H9 (cell line): ENCODE data around the gene BRSK2. TPM values are rescaled to one million over a fixed set of nuclear protein-coding genes. Genes with fewer than 3 reads are reported as not detected.

Experiments
- DNase-seq: peaks from one replicate; pipeline ENCODE4 v3.0.0-alpha.2; 2017
- H2AFZ ChIP-seq: one replicate; pipeline ENCODE4 v1.6.1; 2013; ENCODE audit warnings: mild to moderate bottlenecking, low read length, control low read depth, moderate library complexity
- H2AK5ac ChIP-seq: 2 replicates; pipeline ENCODE4 v1.6.1; 2013; ENCODE audit warnings: low read length, control low read depth, mixed read lengths; ENCODE audit not compliant: insufficient read length
- H2BK120ac ChIP-seq: one replicate; pipeline ENCODE4 v1.6.1; 2013; ENCODE audit warnings: low read depth, mild to moderate bottlenecking, low read length, control low read depth, inconsistent platforms; ENCODE audit not compliant: poor library complexity, severe bottlenecking
- H2BK12ac ChIP-seq: 2 replicates; pipeline ENCODE4 v1.6.1; 2013; ENCODE audit warnings: low read length, control low read depth, mixed read lengths, low read depth; ENCODE audit not compliant: insufficient read length
- H2BK15ac ChIP-seq: 2 replicates; pipeline ENCODE4 v1.6.1; 2013; ENCODE audit warnings: low read depth, low read length, control low read depth
- H2BK20ac ChIP-seq: one replicate; pipeline ENCODE4 v1.6.1; 2013; ENCODE audit warnings: low read depth, mild to moderate bottlenecking, low read length, control low read depth, inconsistent platforms; ENCODE audit not compliant: poor library complexity, severe bottlenecking
- H2BK5ac ChIP-seq: 2 replicates; pipeline ENCODE4 v1.6.1; 2013; ENCODE audit warnings: low read length, control low read depth, mixed read lengths; ENCODE audit not compliant: insufficient read length
- H3K14ac ChIP-seq: 2 replicates; pipeline ENCODE4 v1.6.1; 2013; ENCODE audit warnings: low read length, control low read depth; ENCODE audit not compliant: insufficient read depth
- H3K18ac ChIP-seq: 2 replicates; pipeline ENCODE4 v1.6.1; 2013; ENCODE audit warnings: low read depth, mild to moderate bottlenecking, mixed read lengths, low read length, control low read depth; ENCODE audit not compliant: insufficient read length
- H3K23ac ChIP-seq: 2 replicates; pipeline ENCODE4 v1.6.1; 2013; ENCODE audit warnings: low read length, control low read depth, mixed read lengths, low read depth; ENCODE audit not compliant: insufficient read length
- H3K23me2 ChIP-seq: 2 replicates; pipeline ENCODE4 v1.6.1; 2013; ENCODE audit warnings: low read depth, mild to moderate bottlenecking, mixed read lengths, low read length, control low read depth; ENCODE audit not compliant: insufficient read length, poor library complexity, severe bottlenecking
- H3K27ac ChIP-seq: 2 replicates; pipeline ENCODE4 v1.5.1; 2013; ENCODE audit warnings: low read length, control low read depth, mixed read lengths, low read depth; ENCODE audit not compliant: insufficient read length
- H3K27me3 ChIP-seq: 2 replicates; pipeline ENCODE4 v1.6.1; 2013; ENCODE audit warnings: low read length, control low read depth, inconsistent platforms; ENCODE audit not compliant: insufficient read depth
- H3K4ac ChIP-seq: 2 replicates; pipeline ENCODE4 v1.6.1; 2013; ENCODE audit warnings: low read depth, mild to moderate bottlenecking, control low read depth, inconsistent platforms, low read length, moderate library complexity
- H3K4me1 ChIP-seq: 2 replicates; pipeline ENCODE4 v1.6.1; 2013; ENCODE audit warnings: low read length, control low read depth, inconsistent platforms; ENCODE audit not compliant: insufficient read depth
- H3K4me2 ChIP-seq: 2 replicates; pipeline ENCODE4 v1.6.1; 2013; ENCODE audit warnings: low read length, control low read depth, mixed read lengths; ENCODE audit not compliant: insufficient read length, insufficient read depth
- H3K56ac ChIP-seq: 2 replicates; pipeline ENCODE4 v1.6.1; 2013; ENCODE audit warnings: low read depth, mild to moderate bottlenecking, mixed read lengths, low read length, control low read depth; ENCODE audit not compliant: insufficient read length
- H3K79me1 ChIP-seq: 2 replicates; pipeline ENCODE4 v1.6.1; 2013; ENCODE audit warnings: low read depth, mild to moderate bottlenecking, moderate library complexity, low read length, control low read depth, inconsistent platforms; ENCODE audit not compliant: insufficient read depth, poor library complexity, severe bottlenecking
- H3K79me2 ChIP-seq: 2 replicates; pipeline ENCODE4 v1.6.1; 2013; ENCODE audit warnings: low read length, control low read depth, inconsistent platforms; ENCODE audit not compliant: insufficient read depth
- H3K9ac ChIP-seq: 2 replicates; pipeline ENCODE4 v1.6.1; 2013; ENCODE audit warnings: low read length, control low read depth, mixed read lengths; ENCODE audit not compliant: insufficient read length; ENCODE audit errors: extremely low read depth
- H3K9me3 ChIP-seq: one replicate; pipeline ENCODE4 v1.6.1; 2013; ENCODE audit warnings: low read depth, low read length, inconsistent platforms; ENCODE audit not compliant: control insufficient read depth
- H3T11ph ChIP-seq: one replicate; pipeline ENCODE4 v1.6.1; 2013; ENCODE audit warnings: mild to moderate bottlenecking, low read length, control low read depth, inconsistent platforms
- H4K20me1 ChIP-seq: one replicate; pipeline ENCODE4 v1.6.1; 2013; ENCODE audit not compliant: control insufficient read depth, insufficient read length, insufficient read depth
- H4K5ac ChIP-seq: 2 replicates; pipeline ENCODE4 v1.6.1; 2013; ENCODE audit warnings: low read depth, mild to moderate bottlenecking, mixed read lengths, low read length, control low read depth; ENCODE audit not compliant: insufficient read length
- H4K8ac ChIP-seq: replicated peaks from 2 replicates; pipeline ENCODE4 v1.6.1; 2013; ENCODE audit warnings: low read length, control low read depth, mixed read lengths, low read depth; ENCODE audit not compliant: insufficient read length
- H4K91ac ChIP-seq: 2 replicates; pipeline ENCODE4 v1.6.1; 2013; ENCODE audit warnings: low read depth, mild to moderate bottlenecking, moderate library complexity, mixed read lengths, low read length, control low read depth; ENCODE audit not compliant: insufficient read length
- H3K27ac Mint-ChIP-seq, 3 experiments: 2 replicates in 2 of 3; 3 replicates in 1 of 3; pipeline ENCODE4 v1.8.0; 2020 to 2021; ENCODE audit warnings: mixed read lengths in 3 of 3, mild to moderate bottlenecking in 1 of 3, moderate library complexity in 1 of 3
- H3K27me3 Mint-ChIP-seq: 2 replicates; pipeline ENCODE4 v1.8.0; 2021; ENCODE audit warnings: low read depth, mild to moderate bottlenecking, moderate library complexity, mixed read lengths
- H3K36me3 Mint-ChIP-seq, 3 experiments: 2 replicates in 2 of 3; 3 replicates in 1 of 3; pipeline ENCODE4 v1.8.0; 2020 to 2021; ENCODE audit warnings: low read depth in 3 of 3, mixed read lengths in 3 of 3; ENCODE audit not compliant: insufficient read depth in 1 of 3
- H3K4me1 Mint-ChIP-seq, 2 experiments: 2 replicates each; pipeline ENCODE4 v1.8.0; 2020; ENCODE audit warnings: mixed read lengths in 2 of 2
- H3K4me3 Mint-ChIP-seq, 2 experiments: 2 replicates in 1 of 2; 3 replicates in 1 of 2; pipeline ENCODE4 v1.8.0; 2020 to 2021; ENCODE audit warnings: mild to moderate bottlenecking in 2 of 2, mixed read lengths in 2 of 2, moderate library complexity in 1 of 2
- H3K9me3 Mint-ChIP-seq, 2 experiments: 2 replicates in 1 of 2; 3 replicates in 1 of 2; pipeline ENCODE4 v1.8.0; 2020; ENCODE audit warnings: mild to moderate bottlenecking in 2 of 2, mixed read lengths in 2 of 2, moderate library complexity in 1 of 2
- WGBS: extraction: QIAGEN DNeasy Blood & Tissue Kit; methylation state at CpG from one replicate; pipeline ENCODE4 v1.1.7; 2013; ENCODE audit warnings: missing lambda C conversion rate, low lambda C conversion rate, mixed read lengths; ENCODE audit not compliant: insufficient read length; ENCODE audit errors: extremely low coverage; 5-methylcytosine and 5-hydroxymethylcytosine counted together
- total RNA-seq: library from RNA; stranded (reverse); gene quantifications from 2 replicates; pipeline ENCODE4 v1.2.1, GENCODE V29; 2021
- TF ChIP-seq, protein P1 (sequence below): fragments of 200-600 bp; sonication (generic); conservative IDR thresholded peaks from 3 replicates; pipeline ENCODE4 v1.8.0; 2021; ENCODE audit warnings: antibody characterized with exemption, mild to moderate bottlenecking

The BRSK2 gene
- total RNA-seq, 1 experiment from 2014 or later: 28.4 TPM

DNA sequence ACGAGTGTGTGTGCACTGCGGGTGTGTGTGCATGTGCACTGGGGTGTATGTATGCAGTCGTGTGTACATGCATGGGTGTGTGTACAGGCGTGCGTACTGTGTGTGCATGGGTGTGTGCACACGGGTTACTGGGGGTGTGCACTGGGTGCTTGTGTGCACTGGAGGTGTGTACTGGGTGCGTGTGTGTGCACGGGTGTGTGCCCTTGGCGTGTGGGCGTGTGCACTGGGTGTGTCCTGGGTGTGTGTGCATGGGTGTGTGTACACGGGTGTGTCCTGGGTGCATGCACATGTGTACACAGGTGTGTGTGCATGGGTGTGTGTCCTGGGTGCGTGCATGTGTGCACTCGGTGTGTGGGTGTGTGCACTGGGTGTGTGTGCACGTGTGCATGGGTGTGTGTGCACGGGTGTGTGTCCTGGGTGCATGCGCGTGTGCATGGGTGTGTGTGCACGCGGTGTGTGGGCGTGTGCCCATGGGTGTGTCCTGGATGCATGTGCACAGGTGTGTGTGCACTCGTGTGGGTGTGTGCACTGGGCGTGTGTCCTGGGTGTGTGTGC is 39.1 kb downstream of the BRSK2 start:
- H3K79me1 ChIP-seq: no peaks in the 10 kb centered on the region
- H3K9me3 Mint-ChIP-seq: peaks cover 0 to 6% of the 10 kb centered on the region in 2 experiments; a peak in 1 of 5 replicates
- H3K4me1 ChIP-seq: no peaks in the 10 kb centered on the region
- no peaks in the 10 kb centered on the region for H3K27me3 ChIP-seq
- no peaks in the 10 kb centered on the region for H3K9me3 ChIP-seq
- no peak overlapping the region for H3K27ac Mint-ChIP-seq
- H2AK5ac ChIP-seq: no peak overlapping the region
- H4K91ac ChIP-seq: no peak overlapping the region
- no peak overlapping the region for H4K5ac ChIP-seq
- no peak for DNase-seq
- H3K4me2 ChIP-seq: no peak overlapping the region
- no peak overlapping the region for H2BK120ac ChIP-seq
- no peaks in the 10 kb centered on the region for H3K27me3 Mint-ChIP-seq
- H3K27ac ChIP-seq: no peak overlapping the region
- no peak overlapping the region for H3K18ac ChIP-seq
- no peak overlapping the region for H2BK5ac ChIP-seq
- H3K56ac ChIP-seq: no peak overlapping the region
- H3K79me2 ChIP-seq: peaks cover 8% of the 10 kb centered on the region; the same call in 1 of the 2 replicates
- no peak overlapping the region for H2BK15ac ChIP-seq
- H2BK12ac ChIP-seq: no peak overlapping the region
- H3K4ac ChIP-seq: no peak overlapping the region
- no peak overlapping the region for H3T11ph ChIP-seq
- H3K23ac ChIP-seq: no peak overlapping the region
- H4K8ac ChIP-seq: no peak overlapping the region
- no CpG with 5 or more reads among the region's 22 CpGs for WGBS
- TF ChIP-seq, protein P1, sequence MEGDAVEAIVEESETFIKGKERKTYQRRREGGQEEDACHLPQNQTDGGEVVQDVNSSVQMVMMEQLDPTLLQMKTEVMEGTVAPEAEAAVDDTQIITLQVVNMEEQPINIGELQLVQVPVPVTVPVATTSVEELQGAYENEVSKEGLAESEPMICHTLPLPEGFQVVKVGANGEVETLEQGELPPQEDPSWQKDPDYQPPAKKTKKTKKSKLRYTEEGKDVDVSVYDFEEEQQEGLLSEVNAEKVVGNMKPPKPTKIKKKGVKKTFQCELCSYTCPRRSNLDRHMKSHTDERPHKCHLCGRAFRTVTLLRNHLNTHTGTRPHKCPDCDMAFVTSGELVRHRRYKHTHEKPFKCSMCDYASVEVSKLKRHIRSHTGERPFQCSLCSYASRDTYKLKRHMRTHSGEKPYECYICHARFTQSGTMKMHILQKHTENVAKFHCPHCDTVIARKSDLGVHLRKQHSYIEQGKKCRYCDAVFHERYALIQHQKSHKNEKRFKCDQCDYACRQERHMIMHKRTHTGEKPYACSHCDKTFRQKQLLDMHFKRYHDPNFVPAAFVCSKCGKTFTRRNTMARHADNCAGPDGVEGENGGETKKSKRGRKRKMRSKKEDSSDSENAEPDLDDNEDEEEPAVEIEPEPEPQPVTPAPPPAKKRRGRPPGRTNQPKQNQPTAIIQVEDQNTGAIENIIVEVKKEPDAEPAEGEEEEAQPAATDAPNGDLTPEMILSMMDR: no peak
- H3K36me3 Mint-ChIP-seq: no peaks in the 10 kb centered on the region
- no peak overlapping the region for H3K9ac ChIP-seq
- H2AFZ ChIP-seq: no peak overlapping the region
- H3K23me2 ChIP-seq: no peaks in the 10 kb centered on the region
- no peaks in the 10 kb centered on the region for H3K4me1 Mint-ChIP-seq
- peak overlapping the region in 1 of 2 experiments; percentile 57; a peak in 2 of 5 replicates for H3K4me3 Mint-ChIP-seq
- no peak overlapping the region for H2BK20ac ChIP-seq
- H4K20me1 ChIP-seq: no peaks in the 10 kb centered on the region
- no peak overlapping the region for H3K14ac ChIP-seq
